Measurements from ENCODE around the gene PAPOLB.

DNA sequence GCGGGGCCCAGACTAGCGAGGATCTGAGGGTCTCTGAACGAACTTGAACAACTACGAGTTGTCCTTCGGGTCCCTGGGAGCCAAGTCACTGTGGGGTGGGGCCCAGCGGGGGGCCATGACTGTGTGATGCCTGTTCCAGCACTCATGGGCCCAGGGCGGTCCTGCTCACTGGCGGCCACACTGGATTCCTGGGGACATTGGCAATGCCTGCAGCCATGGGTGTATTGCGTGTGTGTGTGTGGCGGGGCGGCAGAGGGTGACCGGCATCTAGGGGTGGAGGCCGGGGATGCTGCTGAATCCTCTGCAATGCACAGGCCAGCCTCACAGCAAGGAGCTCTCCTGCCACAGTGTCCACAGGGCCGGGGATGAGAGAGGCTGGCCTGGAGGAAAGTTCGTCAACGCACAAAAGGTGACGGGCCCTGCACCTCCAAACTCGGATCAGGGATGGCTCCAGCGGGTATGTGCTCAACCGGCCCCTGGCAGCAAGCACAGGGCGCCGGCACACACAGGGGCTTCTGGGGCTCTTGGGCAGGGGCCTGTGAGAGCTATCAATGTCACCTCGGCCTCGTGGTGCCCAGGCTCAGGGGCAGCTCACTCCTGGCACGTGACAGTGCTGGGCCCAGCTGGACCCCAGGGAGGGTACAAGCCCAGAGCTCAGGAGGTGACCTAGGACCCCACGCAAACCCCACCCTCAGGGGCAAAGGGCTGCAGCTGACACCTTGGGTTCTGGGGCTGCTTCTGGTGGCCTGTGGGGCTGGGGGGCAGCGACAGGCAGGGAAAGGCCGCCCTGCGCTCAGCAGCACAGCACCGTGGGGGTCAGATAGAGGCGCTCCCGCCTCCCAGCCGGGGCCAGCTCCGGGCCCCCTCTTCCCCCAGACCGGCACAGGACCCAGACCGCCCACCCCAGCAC lies 27.9 kb downstream of the PAPOLB start:
- TF ChIP-seq SNAI2 (CRISPR knock-in tag; IDR thresholded peaks at IDR 0.05): no peak
- no peak for TF ChIP-seq CSDC2 (CRISPR knock-in tag; IDR thresholded peaks at IDR 0.05)
- TF ChIP-seq, protein P1, sequence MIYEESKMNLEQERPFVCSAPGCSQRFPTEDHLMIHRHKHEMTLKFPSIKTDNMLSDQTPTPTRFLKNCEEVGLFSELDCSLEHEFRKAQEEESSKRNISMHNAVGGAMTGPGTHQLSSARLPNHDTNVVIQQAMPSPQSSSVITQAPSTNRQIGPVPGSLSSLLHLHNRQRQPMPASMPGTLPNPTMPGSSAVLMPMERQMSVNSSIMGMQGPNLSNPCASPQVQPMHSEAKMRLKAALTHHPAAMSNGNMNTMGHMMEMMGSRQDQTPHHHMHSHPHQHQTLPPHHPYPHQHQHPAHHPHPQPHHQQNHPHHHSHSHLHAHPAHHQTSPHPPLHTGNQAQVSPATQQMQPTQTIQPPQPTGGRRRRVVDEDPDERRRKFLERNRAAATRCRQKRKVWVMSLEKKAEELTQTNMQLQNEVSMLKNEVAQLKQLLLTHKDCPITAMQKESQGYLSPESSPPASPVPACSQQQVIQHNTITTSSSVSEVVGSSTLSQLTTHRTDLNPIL (CRISPR knock-in tag; IDR thresholded peaks at IDR 0.05; ENCODE audit: low read depth): no peak
- TF ChIP-seq ZFP30 (CRISPR knock-in tag; IDR thresholded peaks at IDR 0.05): no peak
- TF ChIP-seq ZNF70 (CRISPR knock-in tag; IDR thresholded peaks at IDR 0.05): no peak
- TF ChIP-seq ZNF565 (CRISPR knock-in tag; conservative IDR thresholded peaks at IDR 0.05; ENCODE audit: low read depth): no peak
- TF ChIP-seq, protein P2, sequence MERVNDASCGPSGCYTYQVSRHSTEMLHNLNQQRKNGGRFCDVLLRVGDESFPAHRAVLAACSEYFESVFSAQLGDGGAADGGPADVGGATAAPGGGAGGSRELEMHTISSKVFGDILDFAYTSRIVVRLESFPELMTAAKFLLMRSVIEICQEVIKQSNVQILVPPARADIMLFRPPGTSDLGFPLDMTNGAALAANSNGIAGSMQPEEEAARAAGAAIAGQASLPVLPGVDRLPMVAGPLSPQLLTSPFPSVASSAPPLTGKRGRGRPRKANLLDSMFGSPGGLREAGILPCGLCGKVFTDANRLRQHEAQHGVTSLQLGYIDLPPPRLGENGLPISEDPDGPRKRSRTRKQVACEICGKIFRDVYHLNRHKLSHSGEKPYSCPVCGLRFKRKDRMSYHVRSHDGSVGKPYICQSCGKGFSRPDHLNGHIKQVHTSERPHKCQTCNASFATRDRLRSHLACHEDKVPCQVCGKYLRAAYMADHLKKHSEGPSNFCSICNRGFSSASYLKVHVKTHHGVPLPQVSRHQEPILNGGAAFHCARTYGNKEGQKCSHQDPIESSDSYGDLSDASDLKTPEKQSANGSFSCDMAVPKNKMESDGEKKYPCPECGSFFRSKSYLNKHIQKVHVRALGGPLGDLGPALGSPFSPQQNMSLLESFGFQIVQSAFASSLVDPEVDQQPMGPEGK (CRISPR knock-in tag; IDR thresholded peaks at IDR 0.05; ENCODE audit: borderline replicate concordance): no peak
- TF ChIP-seq RARB (CRISPR knock-in tag; IDR thresholded peaks at IDR 0.05): no peak
- TF ChIP-seq ZNF8 (CRISPR knock-in tag; IDR thresholded peaks at IDR 0.05): no peak

Data from SK-N-SH treated with all-trans-retinoic acid at 6 μM for 48 hours (cell line).